A549 (cell line): ENCODE measurements around the gene SRCIN1. TPM values are rescaled to one million over a fixed set of nuclear protein-coding genes. Genes with fewer than 3 reads are reported as not detected.

Experiments used
- ATAC-seq, 2 experiments: fragments of 200-7000 bp in 1 of 2; fragments of >200 bp in 1 of 2; cut with Nextera tagmentation in 1 of 2; cut with Tn5 transposase in 1 of 2; 3 replicates each; pipeline versions ENCODE4 v1.8.0 to v1.9.1; 2018 to 2020; ENCODE audit warnings: mild to moderate bottlenecking in 1 of 2, moderate library complexity in 1 of 2
- CTCF ChIA-PET: fragments of 300-600 bp; sonication (Branson Sonifier 250); formaldehyde crosslinking; extraction: SDS; loops from one replicate; lab custom pipeline; 2021; ENCODE audit warnings: antibody characterized with exemption, inconsistent platforms; lab: Yijun Ruan, JAX
- POLR2A ChIA-PET: fragments of 350-600 bp; formaldehyde crosslinking; extraction: SDS; loops from one replicate; lab custom pipeline; 2021; ENCODE audit warnings: antibody characterized with exemption, inconsistent platforms; lab: Yijun Ruan, JAX
- DNase-seq, 2 experiments: peaks; one replicate each; pipeline versions ENCODE4 v3.0.0 to v3.0.0-alpha.2; 2011 to 2016; ENCODE audit warnings: low read depth in 1 of 2, low spot score in 1 of 2
- FAIRE-seq: peaks from 2 replicates; lab custom pipeline; 2011; peaks lifted over from hg19 to GRCh38; lab: Jason Lieb, UNC
- H3K27ac ChIP-seq, 2 experiments: fragments of >200 bp; sonication (Bioruptor Twin); formaldehyde crosslinking; 3 replicates each; pipeline ENCODE4 v1.5.1; 2016 to 2017
- H3K4me1 ChIP-seq: fragments of >200 bp; sonication (Bioruptor Twin); formaldehyde crosslinking; 3 replicates; pipeline ENCODE4 v1.6.1; 2016
- H3K4me2 ChIP-seq: fragments of >200 bp; sonication (Bioruptor Twin); formaldehyde crosslinking; 3 replicates; pipeline ENCODE4 v1.6.1; 2016
- H3K4me3 ChIP-seq: fragments of >200 bp; sonication (Bioruptor Twin); formaldehyde crosslinking; 3 replicates; pipeline ENCODE4 v1.5.1; 2016
- H3K9me3 ChIP-seq: fragments of >200 bp; sonication (Bioruptor Twin); formaldehyde crosslinking; 3 replicates; pipeline ENCODE4 v1.6.1; 2016
- BCL3 ChIP-seq: fragments of >200 bp; sonication (Bioruptor Twin); formaldehyde crosslinking; IDR thresholded peaks from 3 replicates; pipeline ENCODE4 v1.6.1; 2016
- BHLHE40 ChIP-seq: IDR thresholded peaks from 2 replicates; pipeline ENCODE4 v1.6.1; 2012; ENCODE audit warnings: low read depth, low read length, inconsistent platforms
- CBX2 ChIP-seq: fragments of 200-600 bp; sonication (generic); IDR thresholded peaks from 2 replicates; pipeline ENCODE4 v1.6.1; 2016; ENCODE audit warnings: low read depth, mild to moderate bottlenecking, borderline replicate concordance
- CHD4 ChIP-seq: fragments of 200-600 bp; sonication (generic); IDR thresholded peaks from 2 replicates; pipeline ENCODE4 v1.6.1; 2016; ENCODE audit warnings: antibody characterized with exemption, mild to moderate bottlenecking, borderline replicate concordance
- EHF ChIP-seq: fragments of 250-450 bp; sonication (Bioruptor Pico); IDR thresholded peaks from 2 replicates; pipeline ENCODE4 v1.5.0; 2020; ENCODE audit warnings: mild to moderate bottlenecking
- EHMT2 ChIP-seq: fragments of 200-600 bp; sonication (generic); IDR thresholded peaks from 2 replicates; pipeline ENCODE4 v1.6.1; 2016; ENCODE audit warnings: antibody characterized with exemption, low read depth, mild to moderate bottlenecking, moderate library complexity
- EP300 ChIP-seq, 2 experiments: fragments of >200 bp; sonication (Bioruptor Twin); formaldehyde crosslinking; IDR thresholded peaks; 2 replicates in 1 of 2; 3 replicates in 1 of 2; pipeline ENCODE4 v1.6.1; 2016 to 2017
- ESRRA ChIP-seq: fragments of 150-350 bp; IDR thresholded peaks from 2 replicates; pipeline ENCODE4 v1.6.1; 2014; ENCODE audit warnings: mild to moderate bottlenecking, low read length, borderline replicate concordance
- FOSB ChIP-seq: fragments of 250-450 bp; sonication (Bioruptor Pico); IDR thresholded peaks from 2 replicates; pipeline ENCODE4 v1.5.0; 2020; ENCODE audit warnings: mild to moderate bottlenecking, moderate library complexity
- FOXS1 ChIP-seq: fragments of 250-450 bp; sonication (Bioruptor Pico); IDR thresholded peaks from 2 replicates; pipeline ENCODE4 v1.5.0; 2020; ENCODE audit warnings: mild to moderate bottlenecking, moderate library complexity
- GATA3 ChIP-seq: IDR thresholded peaks from 2 replicates; pipeline ENCODE4 v1.6.1; 2012; ENCODE audit warnings: borderline replicate concordance
- HDAC2 ChIP-seq: fragments of 200-600 bp; sonication (generic); IDR thresholded peaks from 2 replicates; pipeline ENCODE4 v1.6.1; 2016
- JUNB ChIP-seq: fragments of >200 bp; sonication (Bioruptor Twin); formaldehyde crosslinking; IDR thresholded peaks from 2 replicates; pipeline ENCODE4 v1.6.1; 2016
- KDM1A ChIP-seq: fragments of 200-600 bp; sonication (generic); IDR thresholded peaks from 2 replicates; pipeline ENCODE4 v1.6.1; 2016; ENCODE audit warnings: low read depth, mild to moderate bottlenecking
- KDM5A ChIP-seq: fragments of 200-600 bp; sonication (generic); IDR thresholded peaks from 2 replicates; pipeline ENCODE4 v1.6.1; 2016; ENCODE audit warnings: antibody characterized with exemption, mild to moderate bottlenecking
- MAX ChIP-seq: IDR thresholded peaks from 2 replicates; pipeline ENCODE4 v1.6.1; 2012
- NR3C1 ChIP-seq: fragments of >200 bp; sonication (Bioruptor Twin); formaldehyde crosslinking; IDR thresholded peaks from 3 replicates; pipeline ENCODE4 v1.6.1; 2017
- POLR2A ChIP-seq: IDR thresholded peaks from 2 replicates; pipeline ENCODE4 v1.6.1; 2012; ENCODE audit warnings: mild to moderate bottlenecking, low read length
- POLR2AphosphoS2 ChIP-seq: conservative IDR thresholded peaks from 2 replicates; pipeline ENCODE4 v1.6.1; 2012; ENCODE audit warnings: low read length, improper control_type of control experiment, inconsistent platforms
- RARB ChIP-seq: fragments of 250-450 bp; sonication (Bioruptor Pico); IDR thresholded peaks from 2 replicates; pipeline ENCODE4 v1.8.0; 2021; ENCODE audit warnings: mild to moderate bottlenecking, moderate library complexity
- REST ChIP-seq: fragments of 200-600 bp; sonication (generic); IDR thresholded peaks from 2 replicates; pipeline ENCODE4 v1.6.1; 2016; ENCODE audit warnings: antibody characterized with exemption, mild to moderate bottlenecking, moderate library complexity
- SMC3 ChIP-seq: fragments of >200 bp; sonication (Bioruptor Twin); formaldehyde crosslinking; IDR thresholded peaks from 3 replicates; pipeline ENCODE4 v1.6.1; 2018; ENCODE audit warnings: inconsistent platforms
- SREBF2 ChIP-seq: fragments of 450-650 bp; IDR thresholded peaks from 2 replicates; pipeline ENCODE4 v1.6.1; 2014; ENCODE audit warnings: mild to moderate bottlenecking, moderate library complexity
- TFCP2L1 ChIP-seq: fragments of 250-450 bp; sonication (Bioruptor Pico); IDR thresholded peaks from 2 replicates; pipeline ENCODE4 v1.5.0; 2021; ENCODE audit warnings: mild to moderate bottlenecking
- ZC3H11A ChIP-seq: fragments of 450-650 bp; IDR thresholded peaks from 2 replicates; pipeline ENCODE4 v1.6.1; 2014; ENCODE audit warnings: antibody characterized with exemption, mild to moderate bottlenecking
- WGBS: methylation state at CpG from one replicate; pipeline ENCODE4 v1.1.6; 2017; ENCODE audit errors: missing lambda C conversion rate; 5-methylcytosine and 5-hydroxymethylcytosine counted together
- polyA plus RNA-seq, 4 experiments: library from polyadenylated mRNA; depleted of rRNA in 3 of 4; stranded (reverse); fragments of >200 nt; fragmentation: RNase III in 1 of 4; extraction: RNeasy Plus Mini Kit Qiagen cat#74134 plus additional on column Dnase treatment in 1 of 4; gene quantifications; 2 replicates in 3 of 4; 3 replicates in 1 of 4; pipeline ENCODE4 v1.2.3, GENCODE V29; 2011 to 2017

SRCIN1 gene
- polyA plus RNA-seq, 2 of the 4 experiments (the other 2 are of a cell fraction) = 1.4 to 2.1 TPM

- 63% methylated on average over 10 of the region's 10 CpGs for WGBS
- ChIA-PET POLR2A (no interaction called here), CTCF (interaction anchor here (1.7 to 33.9 kb wide), 7 partner anchors 0 to 98 kb away, joined by 5 to 948 read pairs (median 190); partner anchors contain the start of gene SRCIN1)
- ATAC-seq = no peak
- TF ChIP-seq EP300 (IDR thresholded peaks at IDR 0.05) (no peak), CHD4 (no peak), EHMT2 (no peak), SREBF2 (no peak), BHLHE40 (no peak), JUNB (no peak), KDM5A (no peak), HDAC2 (no peak), CBX2 (no peak), FOSB (no peak), MAX (no peak), EHF (no peak)
- TF ChIP-seq, all 56 proteins: peak for 0
- Histone ChIP-seq H3K4me3 (no peak overlapping the region), H3K9me3 (no peaks in the 10 kb centered on the region), H3K27ac (no peak overlapping the region), H3K4me2 (no peak overlapping the region), H3K4me1 (peaks cover 21% of the 10 kb centered on the region)
- FAIRE-seq = no peak
- no peak for DNase-seq
These were observed 16.2 kb downstream of the SRCIN1 start for GRCh38 chr17:38589462-38590114.

- DNase-seq (no peak), FAIRE-seq (no peak), ATAC-seq (no peak)
- POLR2A ChIA-PET = interaction anchor here (0.7 to 1.1 kb wide), 2 partner anchors 17 to 29 kb away, joined by 3 read pairs; partner anchors contain the start of gene SRCIN1
- Histone ChIP-seq H3K4me1 (peaks cover 28% of the 10 kb centered on the region), H3K4me2 (no peak overlapping the region), H3K9me3 (no peaks in the 10 kb centered on the region), H3K4me3 (no peak overlapping the region), H3K27ac (no peak overlapping the region)
- CTCF ChIA-PET = interaction anchor here (0.7 to 33.9 kb wide), 9 partner anchors 13 to 165 kb away, joined by 3 to 948 read pairs (median 6); partner anchors contain the start of gene SRCIN1
- 72% methylated on average over 9 of the region's 9 CpGs for WGBS
- TF ChIP-seq POLR2AphosphoS2 (no peak), ESRRA (no peak), EHF (no peak), NR3C1 (no peak), TFCP2L1 (no peak), GATA3 (no peak), POLR2A (no peak), KDM1A (no peak)
These were observed 17.0 kb downstream of the SRCIN1 start for GRCh38 chr17:38588788-38589174.

- WGBS = 83% methylated on average over 13 of the region's 13 CpGs
- TF ChIP-seq FOXS1 (CRISPR knock-in tag) = no peak
- TF ChIP-seq KDM1A = no peak
- no peak for TF ChIP-seq RARB (CRISPR knock-in tag)
- TF ChIP-seq SREBF2 = no peak
- no peak for TF ChIP-seq ZC3H11A
- no peak for TF ChIP-seq BCL3
- no peak for TF ChIP-seq POLR2AphosphoS2
- TF ChIP-seq NR3C1 = no peak
- TF ChIP-seq REST = no peak
- no peak for TF ChIP-seq SMC3
- TF ChIP-seq, all 56 proteins: peak for 0
- ATAC-seq (no peak), FAIRE-seq (no peak), DNase-seq (no peak)
- H3K9me3 ChIP-seq = no peaks in the 10 kb centered on the region
- no peak overlapping the region for H3K27ac ChIP-seq
- peaks cover 28% of the 10 kb centered on the region for H3K4me1 ChIP-seq
- H3K4me3 ChIP-seq = no peak overlapping the region
- CTCF ChIA-PET = interaction anchor here (0.6 to 33.9 kb wide), 13 partner anchors 12 to 206 kb away, joined by 3 to 948 read pairs (median 4); partner anchors contain the start of genes EPOP and SRCIN1
- POLR2A ChIA-PET = interaction anchor here (0.6 to 1.7 kb wide), 4 partner anchors 18 to 765 kb away, joined by 3 to 5 read pairs (median 4); partner anchors contain the start of gene SRCIN1
- H3K4me2 ChIP-seq = no peak overlapping the region
These were observed 17.6 kb downstream of the SRCIN1 start for GRCh38 chr17:38587947-38588787.
